Measurements from ENCODE around the gene FNBP1.

Gene FNBP1

DNA sequence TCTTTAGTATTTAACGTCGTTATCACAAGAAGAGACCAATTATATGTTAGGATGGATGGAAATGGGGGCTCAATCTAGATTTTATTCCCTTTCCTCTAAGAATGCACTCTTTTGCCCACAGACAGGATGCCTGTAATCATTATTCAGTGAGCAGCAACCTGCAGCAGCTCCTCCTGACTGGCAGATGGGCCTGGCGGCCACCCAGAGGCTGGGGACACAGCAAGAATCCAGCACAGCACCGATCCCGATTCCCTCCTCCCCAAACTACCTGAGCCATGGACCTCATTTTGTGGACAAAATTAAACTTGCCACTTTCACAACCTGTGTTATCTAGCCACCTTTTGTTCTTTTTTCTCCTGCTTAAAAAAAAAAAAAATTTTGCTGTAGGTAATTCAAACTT is 106.8 kb downstream of the FNBP1 start:
- no peaks in the 10 kb centered on the region for H3K9me3 ChIP-seq (ENCODE audit: insufficient read depth, low read length)
- 0 out of 2 replicates have a peak, but pooled peaks cover 5% of the 10 kb centered on the region for H3K36me3 ChIP-seq (ENCODE audit: low read length)
- H3K79me2 ChIP-seq (ENCODE audit: insufficient read depth, low read length): peaks cover 15% of the 10 kb centered on the region; the same call in 1 of the 2 replicates
- no peak overlapping the region for H3K4me3 ChIP-seq (ENCODE audit: insufficient read depth, low read length, poor library complexity, severe bottlenecking)
- H3K27me3 ChIP-seq (ENCODE audit: low read length): no peaks in the 10 kb centered on the region
- no peak overlapping the region for H3K4me2 ChIP-seq (ENCODE audit: low read depth, low read length, poor library complexity, severe bottlenecking)
- H3F3A ChIP-seq (ENCODE audit: insufficient read depth): peaks cover 18% of the 10 kb centered on the region; the same call in 1 of the 2 replicates
- H3K9ac ChIP-seq (ENCODE audit: low read length): no peak overlapping the region
- H3K27ac ChIP-seq (ENCODE audit: low read depth, low read length): no peak overlapping the region
- H2AFZ ChIP-seq (ENCODE audit: low read depth, low read length, severe bottlenecking): no peak overlapping the region
- 0 out of 2 replicates have a peak, but pooled peaks cover 4% of the 10 kb centered on the region for H4K20me1 ChIP-seq (ENCODE audit: low read depth, low read length)
- no peaks in the 10 kb centered on the region for H3K9me2 ChIP-seq (replicated peaks; ENCODE audit: insufficient read depth, low read length)
- TF ChIP-seq, protein P1, sequence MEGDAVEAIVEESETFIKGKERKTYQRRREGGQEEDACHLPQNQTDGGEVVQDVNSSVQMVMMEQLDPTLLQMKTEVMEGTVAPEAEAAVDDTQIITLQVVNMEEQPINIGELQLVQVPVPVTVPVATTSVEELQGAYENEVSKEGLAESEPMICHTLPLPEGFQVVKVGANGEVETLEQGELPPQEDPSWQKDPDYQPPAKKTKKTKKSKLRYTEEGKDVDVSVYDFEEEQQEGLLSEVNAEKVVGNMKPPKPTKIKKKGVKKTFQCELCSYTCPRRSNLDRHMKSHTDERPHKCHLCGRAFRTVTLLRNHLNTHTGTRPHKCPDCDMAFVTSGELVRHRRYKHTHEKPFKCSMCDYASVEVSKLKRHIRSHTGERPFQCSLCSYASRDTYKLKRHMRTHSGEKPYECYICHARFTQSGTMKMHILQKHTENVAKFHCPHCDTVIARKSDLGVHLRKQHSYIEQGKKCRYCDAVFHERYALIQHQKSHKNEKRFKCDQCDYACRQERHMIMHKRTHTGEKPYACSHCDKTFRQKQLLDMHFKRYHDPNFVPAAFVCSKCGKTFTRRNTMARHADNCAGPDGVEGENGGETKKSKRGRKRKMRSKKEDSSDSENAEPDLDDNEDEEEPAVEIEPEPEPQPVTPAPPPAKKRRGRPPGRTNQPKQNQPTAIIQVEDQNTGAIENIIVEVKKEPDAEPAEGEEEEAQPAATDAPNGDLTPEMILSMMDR (IDR thresholded peaks at IDR 0.05; ENCODE audit: insufficient read depth, low read length, poor library complexity, severe bottlenecking): no peak
- TF ChIP-seq EZH2phosphoT487 (conservative IDR thresholded peaks at IDR 0.05; ENCODE audit: low read length): no peak

DNA sequence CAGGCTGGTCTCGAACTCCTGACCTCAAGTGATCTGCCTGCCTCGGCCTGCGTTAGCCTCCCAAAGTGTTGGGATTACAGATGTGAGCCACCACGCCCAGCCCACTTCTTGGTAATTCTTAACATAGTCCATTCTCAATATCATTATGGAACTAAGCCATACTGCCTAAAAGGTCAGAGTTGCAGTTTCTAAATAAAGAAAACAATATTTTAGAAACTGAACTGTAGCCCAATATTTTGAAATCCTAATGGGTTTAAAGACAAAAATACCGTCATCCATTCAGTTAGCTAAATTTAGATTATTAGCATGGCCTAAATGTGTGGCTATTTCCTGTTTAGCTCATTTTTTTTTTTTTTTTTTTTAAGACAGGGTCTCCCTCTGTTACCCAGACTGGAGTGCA is 108.2 kb downstream of the FNBP1 start:
- Histone ChIP-seq H4K20me1 (ENCODE audit: low read depth, low read length) (no peaks in the 10 kb centered on the region), H3K4me2 (ENCODE audit: low read depth, low read length, poor library complexity, severe bottlenecking) (no peak overlapping the region), H2AFZ (ENCODE audit: low read depth, low read length, severe bottlenecking) (no peak overlapping the region), H3K9me2 (replicated peaks; ENCODE audit: insufficient read depth, low read length) (no peaks in the 10 kb centered on the region), H3K27me3 (ENCODE audit: low read length) (no peaks in the 10 kb centered on the region), H3K4me3 (ENCODE audit: insufficient read depth, low read length, poor library complexity, severe bottlenecking) (no peak overlapping the region), H3K36me3 (ENCODE audit: low read length) (0 out of 2 replicates have a peak, but pooled peaks cover 10% of the 10 kb centered on the region), H3K27ac (ENCODE audit: low read depth, low read length) (peak overlapping the region; percentile 40; the same call in 1 of the 2 replicates), H3K79me2 (ENCODE audit: insufficient read depth, low read length) (peaks cover 12% of the 10 kb centered on the region; the same call in 1 of the 2 replicates), H3F3A (ENCODE audit: insufficient read depth) (peaks cover 13% of the 10 kb centered on the region; the same call in 1 of the 2 replicates), H3K9ac (ENCODE audit: low read length) (no peak overlapping the region), H3K9me3 (ENCODE audit: insufficient read depth, low read length) (no peaks in the 10 kb centered on the region)
- no peak for TF ChIP-seq EZH2phosphoT487 (conservative IDR thresholded peaks at IDR 0.05; ENCODE audit: low read length)
- TF ChIP-seq, protein P1 (IDR thresholded peaks at IDR 0.05; ENCODE audit: insufficient read depth, low read length, poor library complexity, severe bottlenecking): no peak

DNA sequence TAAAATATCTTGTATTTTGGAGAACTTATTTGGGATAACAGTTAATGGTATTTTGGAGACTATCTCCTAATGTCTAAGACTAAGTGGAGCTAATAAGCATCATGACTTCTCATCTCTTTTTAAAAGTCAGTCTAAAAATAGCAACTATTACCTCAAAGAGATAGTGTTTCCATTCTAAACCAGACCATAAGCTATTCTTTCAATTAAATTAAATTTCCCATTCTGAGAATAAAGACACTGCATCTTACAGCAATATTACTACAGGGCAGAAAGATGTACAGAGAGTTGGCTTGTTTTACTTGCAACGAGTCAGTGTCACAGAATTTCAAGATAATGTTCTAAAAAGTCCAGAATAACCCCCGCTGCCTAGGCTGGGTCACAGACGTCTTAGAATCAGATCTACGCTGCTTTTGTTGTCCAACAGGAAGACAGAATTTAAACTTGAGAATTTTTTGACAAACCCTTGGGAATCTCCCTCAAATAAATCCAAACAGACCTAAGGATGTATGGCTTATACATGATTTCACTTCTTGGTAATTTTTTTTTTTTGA is 108.9 kb downstream of the FNBP1 start:
- H2AFZ ChIP-seq (ENCODE audit: low read depth, low read length, severe bottlenecking): no peak overlapping the region
- H3K4me3 ChIP-seq (ENCODE audit: insufficient read depth, low read length, poor library complexity, severe bottlenecking): no peak overlapping the region
- H3K79me2 ChIP-seq (ENCODE audit: insufficient read depth, low read length): peaks cover 6% of the 10 kb centered on the region; the same call in 1 of the 2 replicates
- peaks cover 11% of the 10 kb centered on the region; the same call in 1 of the 2 replicates for H3F3A ChIP-seq (ENCODE audit: insufficient read depth)
- no peaks in the 10 kb centered on the region for H3K27me3 ChIP-seq (ENCODE audit: low read length)
- TF ChIP-seq, protein P1 (IDR thresholded peaks at IDR 0.05; ENCODE audit: insufficient read depth, low read length, poor library complexity, severe bottlenecking): no peak
- TF ChIP-seq EZH2phosphoT487 (conservative IDR thresholded peaks at IDR 0.05; ENCODE audit: low read length): no peak
- H3K27ac ChIP-seq (ENCODE audit: low read depth, low read length): peak overlapping the region; percentile 36; the same call in 1 of the 2 replicates
- no peaks in the 10 kb centered on the region for H3K9me3 ChIP-seq (ENCODE audit: insufficient read depth, low read length)
- H3K9ac ChIP-seq (ENCODE audit: low read length): no peak overlapping the region
- no peaks in the 10 kb centered on the region for H3K9me2 ChIP-seq (replicated peaks; ENCODE audit: insufficient read depth, low read length)
- peaks cover 14% of the 10 kb centered on the region; the same call in 1 of the 2 replicates for H3K36me3 ChIP-seq (ENCODE audit: low read length)
- no peak overlapping the region for H3K4me2 ChIP-seq (ENCODE audit: low read depth, low read length, poor library complexity, severe bottlenecking)
- H4K20me1 ChIP-seq (ENCODE audit: low read depth, low read length): no peaks in the 10 kb centered on the region
